DND-41 (cell line): ENCODE results near the gene ABCC9.

Experiments used
- CTCF ChIP-seq: IDR thresholded peaks from 2 replicates; pipeline ENCODE4 v1.5.1; 2012; ENCODE audit warnings: borderline replicate concordance, low read length, moderate library complexity, mild to moderate bottlenecking; ENCODE audit not compliant: poor library complexity, severe bottlenecking; ENCODE audit errors: extremely low read depth
- EZH2 ChIP-seq: IDR thresholded peaks from 3 replicates; pipeline ENCODE4 v1.6.1; 2012; ENCODE audit warnings: borderline replicate concordance, low read depth, mild to moderate bottlenecking, moderate library complexity, low read length, inconsistent platforms; ENCODE audit not compliant: severe bottlenecking

GRCh38 chr12:21826618-21826910 lies 114.7 kb downstream of the ABCC9 start:
- TF ChIP-seq CTCF = no peak
- no peak for TF ChIP-seq EZH2
